Femur (tissue), 1 donor: ENCODE data around the gene TGM3.
"Not testable (repeated sequence)": the region's sequence is repeated elsewhere in the genome, so short reads cannot be mapped to it uniquely, and the experiment has no call there.

Experiments used
- DNase-seq: peaks from one replicate; pipeline ENCODE4 v3.0.0-alpha.2; 2017

Gene TGM3, protein sequence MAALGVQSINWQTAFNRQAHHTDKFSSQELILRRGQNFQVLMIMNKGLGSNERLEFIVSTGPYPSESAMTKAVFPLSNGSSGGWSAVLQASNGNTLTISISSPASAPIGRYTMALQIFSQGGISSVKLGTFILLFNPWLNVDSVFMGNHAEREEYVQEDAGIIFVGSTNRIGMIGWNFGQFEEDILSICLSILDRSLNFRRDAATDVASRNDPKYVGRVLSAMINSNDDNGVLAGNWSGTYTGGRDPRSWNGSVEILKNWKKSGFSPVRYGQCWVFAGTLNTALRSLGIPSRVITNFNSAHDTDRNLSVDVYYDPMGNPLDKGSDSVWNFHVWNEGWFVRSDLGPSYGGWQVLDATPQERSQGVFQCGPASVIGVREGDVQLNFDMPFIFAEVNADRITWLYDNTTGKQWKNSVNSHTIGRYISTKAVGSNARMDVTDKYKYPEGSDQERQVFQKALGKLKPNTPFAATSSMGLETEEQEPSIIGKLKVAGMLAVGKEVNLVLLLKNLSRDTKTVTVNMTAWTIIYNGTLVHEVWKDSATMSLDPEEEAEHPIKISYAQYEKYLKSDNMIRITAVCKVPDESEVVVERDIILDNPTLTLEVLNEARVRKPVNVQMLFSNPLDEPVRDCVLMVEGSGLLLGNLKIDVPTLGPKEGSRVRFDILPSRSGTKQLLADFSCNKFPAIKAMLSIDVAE

DNA sequence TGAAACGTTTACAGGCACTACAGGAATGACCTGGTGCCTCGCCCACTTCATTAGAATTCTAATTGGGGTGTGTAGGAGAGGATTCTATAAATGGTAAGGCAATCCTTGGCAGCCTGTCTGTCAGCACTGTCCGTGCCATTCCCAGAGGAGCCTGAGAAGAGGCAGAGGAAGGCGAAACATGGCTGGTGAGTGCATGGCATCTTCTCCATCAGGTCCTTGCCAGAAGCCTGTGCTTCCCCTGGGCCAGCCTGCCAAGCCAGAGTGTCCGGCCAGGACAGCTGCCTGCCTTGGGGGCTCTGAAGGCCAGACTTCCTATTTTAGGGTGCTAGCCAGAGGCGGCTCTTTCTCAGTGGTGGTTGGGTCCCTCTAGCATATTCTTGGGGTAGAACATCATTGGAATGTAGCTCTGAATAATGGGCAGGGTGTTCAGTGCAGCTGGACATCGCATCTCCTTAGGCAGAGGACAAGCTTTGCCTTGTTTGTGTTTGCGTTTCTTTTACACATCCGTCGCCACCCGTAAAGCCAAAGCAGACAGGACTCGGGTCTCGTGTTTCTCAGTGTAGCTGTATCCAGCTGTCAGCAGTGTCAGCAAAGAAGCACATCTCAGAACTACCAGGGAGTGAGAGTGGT is at the start of gene TGM3:
Gene TGM3 (plus strand): TSS at position 116 of the 630 bp plus-strand sequence. CDS start 63 bp downstream, at position 179.
- DNase-seq: no peak

DNA sequence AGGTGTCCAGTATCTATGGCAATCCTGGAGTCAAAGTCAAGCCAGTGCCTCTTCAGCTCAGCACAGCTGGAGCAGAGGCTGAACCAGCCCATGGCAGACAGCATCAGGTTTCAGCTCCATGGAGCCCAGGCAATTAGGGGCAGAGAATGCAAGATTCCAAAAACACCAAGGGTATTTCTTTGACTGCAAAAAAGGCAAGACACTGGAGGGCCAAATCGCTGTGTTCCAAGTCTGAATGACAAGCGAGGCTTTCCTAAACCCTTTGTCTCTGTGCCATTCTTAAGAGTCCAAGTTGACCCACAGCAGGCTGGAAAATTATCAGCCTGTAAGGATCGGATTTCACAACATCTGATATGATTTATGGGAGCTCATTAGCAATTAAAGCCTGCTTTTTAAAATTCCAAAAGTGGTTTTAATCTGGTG is 49.7 kb upstream of the TGM3 start:
- no peak for DNase-seq

DNA sequence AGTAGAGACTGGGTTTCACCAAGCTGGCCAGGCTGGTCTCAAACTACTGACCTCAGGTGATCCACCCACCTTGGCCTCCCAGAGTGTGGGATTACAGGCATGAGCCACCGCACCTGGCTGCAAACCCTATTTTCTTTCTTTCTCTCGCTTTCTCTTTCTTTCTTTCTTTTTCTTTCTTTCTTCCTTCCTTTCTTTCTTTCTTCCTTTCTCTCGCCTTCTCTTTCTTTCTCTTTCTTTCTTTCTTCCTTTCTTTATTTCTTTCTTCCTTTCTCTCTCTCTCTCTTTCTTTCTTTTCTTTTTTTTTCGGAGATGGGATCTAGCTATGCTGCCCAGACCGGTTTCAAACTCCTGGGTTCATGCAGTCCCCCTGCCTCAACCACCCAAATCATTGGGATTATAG is 47.0 kb upstream of the TGM3 start:
- DNase-seq: no peak

DNA sequence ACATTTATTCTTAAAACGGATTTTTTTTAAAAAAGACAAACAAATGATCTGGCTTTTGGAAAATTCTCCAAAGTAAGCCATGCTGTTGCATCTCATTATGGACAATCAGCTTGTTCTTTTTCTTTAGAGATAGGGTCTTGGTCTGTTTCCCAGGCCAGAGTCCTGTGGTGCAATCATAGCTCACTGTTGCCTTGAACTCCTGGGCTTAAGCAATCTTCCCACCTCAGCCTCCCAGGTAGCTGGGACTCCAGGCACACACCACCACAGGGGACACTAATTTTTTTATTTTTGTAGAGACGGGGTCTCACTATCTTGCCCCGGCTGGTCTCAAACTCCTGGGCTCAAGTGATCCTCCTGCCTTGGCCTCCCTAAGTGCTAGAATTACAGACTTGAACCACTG is 45.9 kb upstream of the TGM3 start:
- no peak for DNase-seq

DNA sequence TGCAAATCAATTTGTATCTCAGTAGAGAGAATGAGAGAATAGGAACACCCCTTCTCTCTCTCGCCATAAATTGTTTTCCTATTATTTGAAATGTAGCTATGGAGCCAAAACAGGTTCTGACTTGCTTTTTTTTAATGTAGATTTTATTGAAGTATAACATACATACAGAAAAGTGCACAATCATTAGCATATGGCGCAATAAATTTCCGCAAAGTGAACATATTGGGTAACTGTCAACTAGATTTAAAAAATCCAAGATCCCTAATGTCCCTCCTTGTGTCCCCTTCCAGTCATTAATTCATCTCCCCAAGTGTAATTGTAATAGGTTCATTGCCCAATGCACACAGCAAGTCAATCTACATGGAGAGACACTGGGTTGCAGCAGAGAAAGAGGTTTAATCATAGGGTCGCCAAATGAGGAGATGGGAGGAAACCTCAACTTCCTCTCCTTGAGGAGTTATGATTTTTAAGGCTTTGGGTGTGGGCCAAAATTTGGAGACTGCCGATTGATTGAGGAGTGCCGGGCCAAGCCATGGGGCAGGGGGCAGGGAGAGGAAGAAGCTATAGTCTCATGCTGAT is 43.3 kb upstream of the TGM3 start:
- DNase-seq: no peak

DNA sequence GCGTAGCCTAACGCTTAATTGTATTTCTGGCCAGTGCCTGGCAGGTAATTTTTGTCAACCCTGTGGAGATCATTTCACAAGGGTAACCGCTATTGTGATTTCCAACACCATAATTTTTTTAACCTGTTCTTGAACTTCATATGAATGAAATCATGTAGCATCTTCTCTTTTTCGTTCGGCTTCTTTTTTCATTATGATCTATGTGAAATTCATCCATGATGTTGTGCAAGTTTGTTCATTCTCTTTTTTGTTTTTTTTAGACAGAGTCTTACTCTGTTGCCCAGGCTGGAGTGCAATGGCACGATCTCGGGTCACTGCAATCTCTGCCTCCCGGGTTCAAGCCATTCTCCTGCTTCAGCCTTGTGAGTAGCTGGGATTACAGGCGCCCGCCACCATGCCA is 42.5 kb upstream of the TGM3 start:
- no peak for DNase-seq

DNA sequence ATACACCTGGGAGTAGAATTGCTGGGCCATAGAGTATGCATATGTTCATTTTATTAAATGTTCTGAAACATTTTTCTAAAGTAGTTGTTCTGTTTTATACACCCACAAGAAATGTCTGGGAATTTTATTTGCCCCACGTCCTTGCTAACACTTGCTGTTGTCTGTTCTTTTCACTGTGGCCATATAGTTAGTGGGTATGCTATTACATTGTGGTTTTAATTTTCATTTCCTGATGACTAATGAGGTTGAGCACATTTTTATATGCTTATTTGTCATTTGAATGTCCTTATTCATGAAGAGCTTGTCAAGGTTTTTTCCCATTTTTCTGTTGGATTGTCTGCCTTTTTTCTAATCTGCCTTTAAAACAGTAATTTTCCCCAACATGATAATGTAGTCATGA is 41.5 kb upstream of the TGM3 start:
- no peak for DNase-seq

DNA sequence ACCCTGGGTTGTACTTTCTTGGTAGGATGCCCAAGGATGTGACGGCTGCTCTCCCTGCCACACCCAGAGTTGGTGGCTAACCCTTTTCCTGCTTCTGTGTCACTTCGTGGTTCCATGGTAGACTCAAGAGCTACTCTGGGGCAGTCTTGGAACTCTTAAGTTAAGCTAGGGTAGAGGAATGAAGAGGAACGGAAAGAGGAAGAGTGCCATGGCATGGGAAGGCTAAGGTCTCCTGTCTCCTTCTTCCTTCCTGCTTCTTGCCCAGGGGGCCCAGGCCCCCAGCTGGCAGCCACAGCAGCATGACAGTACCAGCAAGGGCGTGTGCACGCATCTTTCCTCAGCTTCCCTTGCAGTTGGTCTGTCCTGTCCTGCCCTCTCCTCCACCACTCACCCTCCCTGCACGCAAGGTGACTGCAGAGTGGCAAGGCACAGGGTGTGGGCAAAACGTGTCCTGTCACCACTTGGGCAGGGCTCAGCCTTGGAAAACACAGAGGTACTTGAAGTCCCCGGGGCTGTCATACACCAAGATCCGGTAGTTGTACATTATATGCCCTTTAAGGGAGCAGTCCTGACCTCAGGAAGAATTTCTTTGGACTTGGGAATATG is 39.8 kb upstream of the TGM3 start:
- DNase-seq: no peak

DNA sequence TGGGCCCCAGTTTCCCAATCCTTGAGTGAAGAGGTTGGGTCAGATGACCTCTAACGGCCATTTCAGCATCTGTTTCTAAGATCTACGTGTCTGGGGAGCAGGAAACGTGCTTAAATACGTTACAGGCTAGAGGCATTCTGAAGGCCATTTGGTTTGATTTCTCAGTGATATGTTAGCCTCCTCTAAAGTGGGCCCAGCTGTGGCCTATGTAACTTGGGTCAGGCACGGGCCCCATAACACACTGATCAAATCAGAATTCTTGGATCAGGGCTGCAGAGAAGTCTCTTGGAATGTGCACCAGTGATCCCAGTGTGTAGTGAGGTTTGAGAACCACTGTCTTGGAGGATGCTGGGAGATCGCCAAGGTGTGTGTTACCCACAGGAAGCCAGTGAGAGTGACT is 36.1 kb upstream of the TGM3 start:
- no peak for DNase-seq

DNA sequence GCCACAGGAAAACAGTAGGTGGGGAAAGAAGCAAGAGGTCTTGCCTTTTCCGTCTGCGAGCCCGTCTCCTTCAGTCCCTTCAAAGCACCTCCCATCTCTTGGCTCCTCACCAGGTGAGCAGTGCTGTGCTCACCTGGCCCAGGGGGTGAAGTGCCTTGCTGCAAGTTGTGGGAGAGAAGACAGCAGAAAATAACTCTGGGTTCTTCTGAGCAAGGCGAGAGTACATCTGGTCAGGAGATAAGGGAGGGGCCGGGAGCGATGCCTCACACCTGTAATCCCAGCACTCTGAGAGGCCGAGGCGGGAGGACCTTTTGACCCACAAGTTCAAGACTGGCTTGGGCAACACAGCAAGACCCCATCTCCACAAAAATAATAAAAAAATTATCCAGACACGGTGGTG is 35.6 kb upstream of the TGM3 start:
- no peak for DNase-seq

DNA sequence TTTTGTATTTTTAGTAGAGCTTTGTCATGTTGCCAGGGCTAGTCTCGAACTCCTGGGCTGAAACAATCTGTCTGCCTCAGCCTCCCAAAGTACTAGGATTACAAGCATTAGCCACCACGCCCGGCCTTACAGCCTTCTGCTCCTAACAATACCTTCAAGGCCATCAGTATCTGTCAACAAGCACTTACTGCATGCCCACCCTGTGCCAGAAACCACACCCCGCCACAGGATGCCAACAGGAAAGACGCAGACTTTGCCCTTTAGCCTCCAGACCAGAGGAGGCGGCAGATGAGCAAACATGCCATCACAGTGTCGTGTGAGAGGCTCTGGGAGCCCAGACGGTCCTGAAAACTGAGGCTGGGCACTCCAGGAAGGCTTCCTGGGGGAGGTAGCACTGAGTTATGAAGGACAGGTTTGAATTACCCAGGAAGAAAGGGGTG is 34.7 kb upstream of the TGM3 start:
- no peak for DNase-seq

DNA sequence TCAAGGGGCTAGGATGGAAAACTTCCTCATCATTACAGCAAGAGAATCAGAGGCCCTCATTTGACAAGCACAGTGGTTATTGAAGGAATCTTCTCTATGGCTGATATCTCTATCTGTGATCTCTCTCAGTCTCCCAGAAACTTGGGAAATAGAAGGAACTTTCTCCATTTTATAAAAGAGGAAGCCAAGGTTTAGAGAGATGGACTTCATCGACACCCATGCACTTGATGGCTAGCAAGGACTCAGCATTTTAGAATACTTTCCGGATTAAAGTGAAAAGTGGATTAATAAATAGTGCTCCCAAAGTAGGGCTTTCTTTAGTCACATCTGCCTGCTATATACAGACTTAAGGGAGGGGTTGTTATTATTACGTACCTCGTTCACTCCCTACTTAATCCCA is 34.2 kb upstream of the TGM3 start:
- no peak for DNase-seq

DNA sequence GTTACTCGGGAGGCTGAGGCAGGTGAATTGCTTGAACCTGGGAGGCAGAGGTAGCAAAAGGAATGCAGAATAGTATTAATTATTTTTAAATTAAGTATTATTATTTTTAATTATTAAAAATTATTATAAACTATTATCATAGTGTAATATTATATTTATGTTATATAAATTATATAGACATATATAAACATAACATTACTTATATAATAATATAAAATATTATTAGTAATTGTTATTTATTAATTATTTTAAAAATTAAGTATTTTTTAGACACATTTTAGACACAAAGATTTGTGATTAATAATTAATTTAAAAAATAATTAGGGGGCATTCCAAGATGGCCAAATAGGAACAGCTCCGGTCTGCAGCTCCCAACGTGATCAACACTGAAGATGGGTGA is 31.7 kb upstream of the TGM3 start:
- DNase-seq: no peak

DNA sequence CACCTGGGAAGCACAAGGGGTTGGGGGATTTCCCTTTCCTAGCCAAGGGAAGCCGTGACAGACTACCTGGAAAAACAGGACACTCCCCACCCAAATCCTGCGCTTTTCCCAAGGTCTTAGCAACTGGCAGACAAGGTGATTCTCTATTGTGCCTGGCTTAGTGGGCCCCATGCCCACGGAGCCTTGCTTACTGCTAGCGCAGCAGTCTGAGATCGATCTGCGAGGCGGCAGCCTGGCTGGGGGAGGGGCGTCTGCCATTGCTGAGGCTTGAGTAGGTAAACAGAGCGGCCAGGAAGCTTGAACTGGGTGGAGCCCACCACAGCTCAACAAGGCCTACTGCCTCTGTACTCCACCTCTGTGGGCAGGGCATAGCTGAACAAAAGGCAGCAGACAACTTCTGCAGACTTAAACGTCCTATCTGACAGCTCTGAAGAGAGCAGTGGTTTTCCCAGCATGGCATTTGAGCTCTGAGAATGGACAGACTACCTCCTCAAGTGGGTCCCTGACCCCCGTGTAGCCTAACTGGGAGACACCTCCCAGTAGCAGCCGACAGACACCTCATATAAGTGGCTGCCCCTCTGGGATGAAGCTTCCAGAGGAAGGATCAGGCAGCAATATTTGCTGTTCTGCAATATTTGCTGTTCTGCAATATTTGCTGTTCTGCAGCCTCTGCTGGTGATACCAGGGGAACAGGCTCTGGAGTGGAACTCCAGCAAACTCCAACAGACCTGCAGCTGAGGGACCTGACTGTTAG is 31.0 kb upstream of the TGM3 start:
- DNase-seq: not testable (repeated sequence)

DNA sequence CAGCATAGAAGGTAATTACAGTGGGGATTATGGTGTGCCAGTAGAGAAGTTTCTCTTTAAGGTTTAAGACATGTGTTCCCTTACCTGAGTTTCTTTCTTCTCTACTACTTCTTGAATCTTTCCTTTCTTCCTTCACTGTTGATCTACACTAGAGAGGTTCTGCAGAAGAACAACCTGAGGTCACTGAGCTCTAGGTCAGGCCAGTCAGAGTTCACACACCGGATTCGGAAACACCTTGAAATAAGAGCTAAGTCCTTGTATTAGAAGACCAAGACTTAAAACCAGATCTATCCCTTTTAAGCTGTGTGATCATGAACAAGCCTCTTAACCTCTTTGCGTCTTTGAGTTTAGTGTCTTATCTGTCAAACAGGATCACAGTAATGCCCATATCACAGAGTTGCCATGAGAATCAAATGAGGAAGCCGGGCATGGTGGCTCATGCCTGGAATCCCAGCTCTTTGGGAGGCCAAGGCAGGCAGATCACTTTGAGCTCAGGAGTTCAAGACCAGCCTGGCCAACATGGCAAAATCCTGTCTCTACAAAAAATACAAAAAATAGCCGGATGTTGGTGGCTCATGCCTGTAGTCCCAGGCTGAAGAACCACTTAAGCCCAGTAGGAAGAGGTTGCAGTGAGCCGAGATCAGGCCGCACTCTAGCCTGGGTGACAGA is 22.0 kb upstream of the TGM3 start:
- DNase-seq: no peak

DNA sequence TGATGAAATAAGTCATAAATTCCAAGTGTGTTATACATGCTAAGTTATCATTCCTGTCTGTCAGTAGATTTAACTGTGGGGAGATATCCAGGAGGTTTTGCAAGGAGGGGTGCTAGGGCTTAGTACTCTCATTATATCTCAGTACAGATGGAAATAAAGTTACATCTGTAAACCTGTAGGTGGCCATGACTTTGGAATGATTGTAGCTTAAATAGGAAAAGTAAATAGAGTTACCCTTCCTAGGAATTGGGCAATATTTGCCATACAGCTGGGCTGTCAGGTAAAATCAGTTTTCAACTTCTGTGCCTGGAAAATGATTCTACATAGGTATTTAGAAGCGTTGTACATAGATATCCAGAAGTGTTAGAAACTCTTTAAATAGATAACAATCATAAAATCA is 19.8 kb upstream of the TGM3 start:
- no peak for DNase-seq

DNA sequence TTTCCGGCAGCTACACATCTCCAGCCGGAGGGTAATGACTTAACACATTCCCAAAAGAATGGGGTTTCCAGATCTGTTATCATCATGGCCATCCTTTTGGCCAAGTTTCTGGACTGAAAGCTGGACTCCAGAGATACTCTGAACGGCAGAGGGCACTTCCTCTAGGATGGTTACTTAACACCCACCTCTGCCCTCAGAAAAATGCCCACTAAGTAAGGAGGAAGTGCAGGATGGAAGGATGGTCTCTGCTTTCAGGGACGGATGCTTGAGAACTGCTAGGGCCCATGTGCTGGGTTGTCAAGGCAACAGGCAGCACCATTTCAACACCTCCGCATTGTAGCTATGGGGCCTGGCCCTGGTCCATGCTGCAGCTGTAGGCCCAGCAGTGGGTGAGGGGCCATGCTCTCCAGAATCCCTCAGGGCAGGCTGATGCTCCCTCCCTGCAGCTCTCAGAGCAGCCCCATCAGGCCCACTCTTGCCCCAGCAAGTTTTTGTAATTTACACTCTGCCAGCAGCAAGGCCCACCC is 16.5 kb upstream of the TGM3 start:
- DNase-seq: no peak

DNA sequence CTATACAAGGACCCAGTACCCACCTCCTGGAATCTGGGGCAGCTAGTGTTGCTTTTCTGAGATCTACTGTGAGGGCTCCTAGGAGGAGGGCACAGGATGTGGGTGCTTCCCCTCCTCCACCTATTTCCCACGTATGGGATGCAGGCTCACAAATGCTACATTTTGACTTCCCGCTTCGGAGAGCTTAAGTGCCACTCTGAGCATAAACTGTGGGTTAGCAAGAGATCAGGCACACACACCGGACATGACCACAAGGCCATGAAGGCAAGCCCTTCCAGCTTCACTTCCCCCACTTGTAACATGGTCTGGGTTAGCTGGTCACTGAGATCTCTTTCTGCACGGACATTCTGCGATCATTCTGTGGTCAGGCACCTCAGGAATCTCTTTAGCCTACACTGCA is 15.7 kb upstream of the TGM3 start:
- DNase-seq: no peak

DNA sequence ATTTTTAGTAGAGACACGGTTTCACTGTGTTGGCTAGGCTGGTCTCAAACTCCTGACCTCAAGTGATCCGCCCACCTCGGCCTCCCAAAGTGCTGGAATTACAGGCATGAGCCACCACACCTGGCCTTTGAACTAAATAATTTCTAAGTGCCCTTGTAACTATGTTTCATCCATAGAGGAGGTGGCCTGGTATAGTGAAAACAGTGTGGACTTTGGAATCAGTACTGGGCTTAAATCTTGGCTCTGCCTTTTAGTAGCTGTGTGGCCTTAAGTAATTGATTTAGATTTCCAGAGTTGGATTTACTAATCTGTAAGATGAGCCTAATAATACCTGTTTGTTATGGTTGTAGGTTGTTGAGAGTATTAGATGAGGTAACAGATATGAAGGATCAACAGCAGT is 14.2 kb upstream of the TGM3 start:
- no peak for DNase-seq

DNA sequence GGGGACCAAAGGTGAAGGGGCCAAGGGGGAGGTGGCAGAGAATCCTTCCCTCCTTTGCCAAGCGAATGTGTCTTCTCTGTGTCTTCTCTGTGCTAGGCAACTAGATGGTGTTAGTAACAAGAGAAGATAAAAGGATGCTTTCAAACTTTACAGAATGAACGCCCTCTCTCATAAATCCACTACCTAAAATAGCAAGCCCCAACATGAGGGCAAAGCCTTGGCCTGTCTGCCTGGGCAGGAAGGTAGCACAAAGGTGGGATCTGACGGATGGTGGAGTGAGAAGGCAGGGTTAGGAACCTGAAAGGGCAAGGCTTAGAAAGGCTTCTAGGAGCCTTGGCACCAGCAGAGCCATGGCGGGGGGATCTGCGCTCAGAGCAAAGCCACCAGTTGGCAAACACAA is 13.6 kb upstream of the TGM3 start:
- DNase-seq: no peak

DNA sequence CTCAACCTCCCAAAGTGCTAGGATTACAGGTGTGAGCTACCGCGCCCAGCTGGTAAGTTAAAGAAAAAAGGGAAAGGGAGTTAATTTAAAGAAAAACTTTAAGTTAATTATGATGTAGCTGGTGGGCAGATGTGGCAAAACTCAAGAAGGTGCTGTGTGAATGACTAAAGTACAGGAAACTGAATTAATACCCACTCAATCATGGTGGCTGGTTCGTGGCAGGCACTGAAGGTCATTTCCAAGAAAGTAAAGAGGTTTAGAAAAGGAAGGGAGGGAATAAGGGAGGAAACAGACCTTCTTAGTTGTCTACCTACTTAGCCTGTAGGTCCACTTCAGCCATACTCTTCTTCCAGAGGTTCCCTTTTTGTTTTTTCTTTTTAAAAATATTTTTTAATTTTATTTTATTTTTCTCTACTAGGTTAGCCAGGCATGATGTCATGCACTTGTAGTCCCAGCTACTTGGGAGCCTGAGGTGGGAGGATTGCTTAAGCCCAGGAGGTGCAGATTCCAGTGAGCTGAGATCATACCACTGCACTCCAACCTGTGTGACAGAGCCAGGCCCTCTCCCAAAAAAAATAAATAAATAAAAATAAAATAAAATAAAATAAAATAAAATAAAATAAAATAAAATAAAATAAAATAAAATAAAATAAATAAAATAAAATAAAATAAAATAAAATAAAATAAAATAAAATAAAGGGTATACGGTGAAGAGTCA is 11.9 kb upstream of the TGM3 start:
- no peak for DNase-seq
